HG02943 (cell line): Measurements from ENCODE around the gene ARHGEF39.
"Not testable (repeated sequence)": the region's sequence is repeated elsewhere in the genome, so short reads cannot be mapped to it uniquely, and the experiment has no call there.

Source experiments
- ATAC-seq: cut with Tn5 transposase; IDR thresholded peaks from one replicate; pipeline ENCODE4 v1.9.1; 2021; ENCODE audit warnings: mild to moderate bottlenecking, low read depth, moderate library complexity; ENCODE audit not compliant: unreplicated experiment

Gene ARHGEF39

GRCh38 chr9:35628389-35628991, 36.5 kb downstream of the ARHGEF39 start:
- no peak for ATAC-seq

- ATAC-seq: no peak
Observed at GRCh38 chr9:35627575-35627974, 37.4 kb downstream of the ARHGEF39 start.

- peak; percentile 54 for ATAC-seq
Observed at GRCh38 chr9:35619800-35620158, 45.2 kb downstream of the ARHGEF39 start.

- ATAC-seq: peak; percentile 53
Observed at GRCh38 chr9:35618854-35619799, 45.9 kb downstream of the ARHGEF39 start.

- ATAC-seq: no peak
Observed at GRCh38 chr9:35618325-35618727, 46.7 kb downstream of the ARHGEF39 start, which contains the start of gene CD72. Gene CD72, minus strand, starts transcription at chr9:35618413. Its CDS starts 110 bp downstream, at chr9:35618303.

GRCh38 chr9:35617548-35617947, 47.4 kb downstream of the ARHGEF39 start:
- ATAC-seq: no peak

- ATAC-seq: no peak
Observed at GRCh38 chr9:35616681-35617459, 48.1 kb downstream of the ARHGEF39 start.

- no peak for ATAC-seq
Observed at GRCh38 chr9:35615981-35616680, 48.9 kb downstream of the ARHGEF39 start.

GRCh38 chr9:35612843-35613242, 52.2 kb downstream of the ARHGEF39 start:
- ATAC-seq: no peak

- not testable (repeated sequence) for ATAC-seq
Observed at GRCh38 chr9:35612066-35612465, 52.9 kb downstream of the ARHGEF39 start.

- no peak for ATAC-seq
Observed at GRCh38 chr9:35611230-35611797, 53.7 kb downstream of the ARHGEF39 start.

GRCh38 chr9:35609820-35610163, 55.2 kb downstream of the ARHGEF39 start:
- ATAC-seq: no peak
